22Rv1 (cell line): ENCODE measurements around the gene NAV1.

ENCODE experiments used
- ZFX ChIP-seq: fragments of 450-650 bp; IDR thresholded peaks from 2 replicates; pipeline ENCODE4 v1.6.1; 2017; ENCODE audit warnings: antibody characterized with exemption, borderline replicate concordance
- TF ChIP-seq, protein P1 (sequence below): fragments of 450-650 bp; IDR thresholded peaks from 2 replicates; pipeline ENCODE4 v1.5.1; 2017; ENCODE audit warnings: mild to moderate bottlenecking

DNA sequence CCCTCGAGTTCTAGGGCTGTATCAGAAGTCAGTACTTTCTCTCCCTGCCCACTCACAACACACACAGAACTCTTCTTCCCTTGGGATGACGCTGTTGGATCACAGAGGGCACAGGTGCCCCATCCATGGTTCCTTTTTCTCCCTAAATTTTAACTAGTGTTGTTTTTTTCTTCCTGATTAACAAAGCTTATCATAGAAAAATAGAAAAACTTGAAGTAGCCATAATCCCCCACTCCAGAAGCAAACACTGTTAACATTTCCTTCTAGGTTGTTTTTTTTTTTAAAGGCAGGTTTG, 27.5 kb downstream of the NAV1 start:
- TF ChIP-seq, protein P1, sequence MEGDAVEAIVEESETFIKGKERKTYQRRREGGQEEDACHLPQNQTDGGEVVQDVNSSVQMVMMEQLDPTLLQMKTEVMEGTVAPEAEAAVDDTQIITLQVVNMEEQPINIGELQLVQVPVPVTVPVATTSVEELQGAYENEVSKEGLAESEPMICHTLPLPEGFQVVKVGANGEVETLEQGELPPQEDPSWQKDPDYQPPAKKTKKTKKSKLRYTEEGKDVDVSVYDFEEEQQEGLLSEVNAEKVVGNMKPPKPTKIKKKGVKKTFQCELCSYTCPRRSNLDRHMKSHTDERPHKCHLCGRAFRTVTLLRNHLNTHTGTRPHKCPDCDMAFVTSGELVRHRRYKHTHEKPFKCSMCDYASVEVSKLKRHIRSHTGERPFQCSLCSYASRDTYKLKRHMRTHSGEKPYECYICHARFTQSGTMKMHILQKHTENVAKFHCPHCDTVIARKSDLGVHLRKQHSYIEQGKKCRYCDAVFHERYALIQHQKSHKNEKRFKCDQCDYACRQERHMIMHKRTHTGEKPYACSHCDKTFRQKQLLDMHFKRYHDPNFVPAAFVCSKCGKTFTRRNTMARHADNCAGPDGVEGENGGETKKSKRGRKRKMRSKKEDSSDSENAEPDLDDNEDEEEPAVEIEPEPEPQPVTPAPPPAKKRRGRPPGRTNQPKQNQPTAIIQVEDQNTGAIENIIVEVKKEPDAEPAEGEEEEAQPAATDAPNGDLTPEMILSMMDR, result no peak
- TF ChIP-seq ZFX, result no peak
